ENCODE measurements around the gene PEAK1.

DNA sequence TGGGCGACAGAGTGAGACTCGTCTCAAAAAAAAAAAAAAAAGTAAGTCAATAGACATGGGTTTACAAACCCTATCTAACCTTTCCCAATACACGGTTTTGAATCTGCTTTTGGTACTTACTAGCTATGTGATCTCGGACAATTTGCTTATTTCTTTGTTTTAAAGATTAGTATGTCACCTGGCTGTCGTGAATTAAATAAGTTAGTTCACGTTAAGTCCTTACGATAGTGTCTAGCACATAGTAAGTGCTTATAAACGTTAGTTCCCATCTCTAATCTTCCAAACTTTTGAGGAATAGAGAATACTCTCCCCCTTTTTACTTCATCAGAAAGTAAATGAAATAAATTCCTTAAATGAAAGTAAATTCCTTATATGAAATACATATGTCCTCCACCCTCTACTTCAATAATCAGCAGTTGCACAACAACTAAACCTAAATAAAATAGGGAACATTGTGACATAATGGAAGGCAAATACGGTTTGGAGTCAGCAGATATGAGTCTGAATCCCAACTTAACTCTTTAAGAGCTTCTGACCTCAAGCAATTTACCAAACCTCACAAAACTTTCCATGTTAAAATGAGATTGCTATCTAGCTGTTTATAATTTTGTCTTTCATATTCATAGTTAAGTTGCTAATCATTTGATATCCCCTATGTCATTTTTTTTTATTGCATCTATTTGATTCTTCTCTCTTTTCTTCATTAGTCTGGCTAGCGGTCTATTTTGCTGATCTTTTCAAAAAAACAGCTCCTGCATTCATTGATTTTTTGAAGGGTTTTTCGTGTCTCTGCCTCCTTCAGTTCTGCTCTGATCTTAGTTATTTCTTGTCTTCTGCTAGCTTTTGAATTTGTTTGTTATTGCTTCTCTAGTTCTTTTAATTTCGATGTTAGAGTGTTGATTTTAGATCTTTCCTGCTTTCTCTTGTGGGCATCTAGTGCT, 134.6 kb downstream of the PEAK1 start:
- TF ChIP-seq, protein P1, sequence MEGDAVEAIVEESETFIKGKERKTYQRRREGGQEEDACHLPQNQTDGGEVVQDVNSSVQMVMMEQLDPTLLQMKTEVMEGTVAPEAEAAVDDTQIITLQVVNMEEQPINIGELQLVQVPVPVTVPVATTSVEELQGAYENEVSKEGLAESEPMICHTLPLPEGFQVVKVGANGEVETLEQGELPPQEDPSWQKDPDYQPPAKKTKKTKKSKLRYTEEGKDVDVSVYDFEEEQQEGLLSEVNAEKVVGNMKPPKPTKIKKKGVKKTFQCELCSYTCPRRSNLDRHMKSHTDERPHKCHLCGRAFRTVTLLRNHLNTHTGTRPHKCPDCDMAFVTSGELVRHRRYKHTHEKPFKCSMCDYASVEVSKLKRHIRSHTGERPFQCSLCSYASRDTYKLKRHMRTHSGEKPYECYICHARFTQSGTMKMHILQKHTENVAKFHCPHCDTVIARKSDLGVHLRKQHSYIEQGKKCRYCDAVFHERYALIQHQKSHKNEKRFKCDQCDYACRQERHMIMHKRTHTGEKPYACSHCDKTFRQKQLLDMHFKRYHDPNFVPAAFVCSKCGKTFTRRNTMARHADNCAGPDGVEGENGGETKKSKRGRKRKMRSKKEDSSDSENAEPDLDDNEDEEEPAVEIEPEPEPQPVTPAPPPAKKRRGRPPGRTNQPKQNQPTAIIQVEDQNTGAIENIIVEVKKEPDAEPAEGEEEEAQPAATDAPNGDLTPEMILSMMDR (conservative IDR thresholded peaks at IDR 0.05; ENCODE audit: low read depth in 2 of 2): no peak
- TF ChIP-seq CREB1 (CRISPR knock-in tag; IDR thresholded peaks at IDR 0.05; ENCODE audit: low read depth): no peak
- TF ChIP-seq EZH2 (IDR thresholded peaks at IDR 0.05; ENCODE audit: low read depth, unreplicated experiment): no peak
- TF ChIP-seq, protein P2, sequence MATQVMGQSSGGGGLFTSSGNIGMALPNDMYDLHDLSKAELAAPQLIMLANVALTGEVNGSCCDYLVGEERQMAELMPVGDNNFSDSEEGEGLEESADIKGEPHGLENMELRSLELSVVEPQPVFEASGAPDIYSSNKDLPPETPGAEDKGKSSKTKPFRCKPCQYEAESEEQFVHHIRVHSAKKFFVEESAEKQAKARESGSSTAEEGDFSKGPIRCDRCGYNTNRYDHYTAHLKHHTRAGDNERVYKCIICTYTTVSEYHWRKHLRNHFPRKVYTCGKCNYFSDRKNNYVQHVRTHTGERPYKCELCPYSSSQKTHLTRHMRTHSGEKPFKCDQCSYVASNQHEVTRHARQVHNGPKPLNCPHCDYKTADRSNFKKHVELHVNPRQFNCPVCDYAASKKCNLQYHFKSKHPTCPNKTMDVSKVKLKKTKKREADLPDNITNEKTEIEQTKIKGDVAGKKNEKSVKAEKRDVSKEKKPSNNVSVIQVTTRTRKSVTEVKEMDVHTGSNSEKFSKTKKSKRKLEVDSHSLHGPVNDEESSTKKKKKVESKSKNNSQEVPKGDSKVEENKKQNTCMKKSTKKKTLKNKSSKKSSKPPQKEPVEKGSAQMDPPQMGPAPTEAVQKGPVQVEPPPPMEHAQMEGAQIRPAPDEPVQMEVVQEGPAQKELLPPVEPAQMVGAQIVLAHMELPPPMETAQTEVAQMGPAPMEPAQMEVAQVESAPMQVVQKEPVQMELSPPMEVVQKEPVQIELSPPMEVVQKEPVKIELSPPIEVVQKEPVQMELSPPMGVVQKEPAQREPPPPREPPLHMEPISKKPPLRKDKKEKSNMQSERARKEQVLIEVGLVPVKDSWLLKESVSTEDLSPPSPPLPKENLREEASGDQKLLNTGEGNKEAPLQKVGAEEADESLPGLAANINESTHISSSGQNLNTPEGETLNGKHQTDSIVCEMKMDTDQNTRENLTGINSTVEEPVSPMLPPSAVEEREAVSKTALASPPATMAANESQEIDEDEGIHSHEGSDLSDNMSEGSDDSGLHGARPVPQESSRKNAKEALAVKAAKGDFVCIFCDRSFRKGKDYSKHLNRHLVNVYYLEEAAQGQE (IDR thresholded peaks at IDR 0.05; ENCODE audit: unreplicated experiment): no peak
- TF ChIP-seq ZNF331 (CRISPR knock-in tag; IDR thresholded peaks at IDR 0.05; ENCODE audit: low read depth): no peak
- no peak for TF ChIP-seq EZH2phosphoT487 (IDR thresholded peaks at IDR 0.05; ENCODE audit: unreplicated experiment)
- TF ChIP-seq POLR2AphosphoS5 (IDR thresholded peaks at IDR 0.05; ENCODE audit: low read depth): no peak
- TF ChIP-seq ZNF114 (CRISPR knock-in tag; IDR thresholded peaks at IDR 0.05): no peak
- no peak for TF ChIP-seq JUNB (IDR thresholded peaks at IDR 0.05; ENCODE audit: unreplicated experiment)
- no peak for TF ChIP-seq NANOG (IDR thresholded peaks at IDR 0.05; ENCODE audit: borderline replicate concordance)
- TF ChIP-seq, protein P3, sequence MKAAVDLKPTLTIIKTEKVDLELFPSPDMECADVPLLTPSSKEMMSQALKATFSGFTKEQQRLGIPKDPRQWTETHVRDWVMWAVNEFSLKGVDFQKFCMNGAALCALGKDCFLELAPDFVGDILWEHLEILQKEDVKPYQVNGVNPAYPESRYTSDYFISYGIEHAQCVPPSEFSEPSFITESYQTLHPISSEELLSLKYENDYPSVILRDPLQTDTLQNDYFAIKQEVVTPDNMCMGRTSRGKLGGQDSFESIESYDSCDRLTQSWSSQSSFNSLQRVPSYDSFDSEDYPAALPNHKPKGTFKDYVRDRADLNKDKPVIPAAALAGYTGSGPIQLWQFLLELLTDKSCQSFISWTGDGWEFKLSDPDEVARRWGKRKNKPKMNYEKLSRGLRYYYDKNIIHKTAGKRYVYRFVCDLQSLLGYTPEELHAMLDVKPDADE (IDR thresholded peaks at IDR 0.05): no peak
- TF ChIP-seq, protein P4, sequence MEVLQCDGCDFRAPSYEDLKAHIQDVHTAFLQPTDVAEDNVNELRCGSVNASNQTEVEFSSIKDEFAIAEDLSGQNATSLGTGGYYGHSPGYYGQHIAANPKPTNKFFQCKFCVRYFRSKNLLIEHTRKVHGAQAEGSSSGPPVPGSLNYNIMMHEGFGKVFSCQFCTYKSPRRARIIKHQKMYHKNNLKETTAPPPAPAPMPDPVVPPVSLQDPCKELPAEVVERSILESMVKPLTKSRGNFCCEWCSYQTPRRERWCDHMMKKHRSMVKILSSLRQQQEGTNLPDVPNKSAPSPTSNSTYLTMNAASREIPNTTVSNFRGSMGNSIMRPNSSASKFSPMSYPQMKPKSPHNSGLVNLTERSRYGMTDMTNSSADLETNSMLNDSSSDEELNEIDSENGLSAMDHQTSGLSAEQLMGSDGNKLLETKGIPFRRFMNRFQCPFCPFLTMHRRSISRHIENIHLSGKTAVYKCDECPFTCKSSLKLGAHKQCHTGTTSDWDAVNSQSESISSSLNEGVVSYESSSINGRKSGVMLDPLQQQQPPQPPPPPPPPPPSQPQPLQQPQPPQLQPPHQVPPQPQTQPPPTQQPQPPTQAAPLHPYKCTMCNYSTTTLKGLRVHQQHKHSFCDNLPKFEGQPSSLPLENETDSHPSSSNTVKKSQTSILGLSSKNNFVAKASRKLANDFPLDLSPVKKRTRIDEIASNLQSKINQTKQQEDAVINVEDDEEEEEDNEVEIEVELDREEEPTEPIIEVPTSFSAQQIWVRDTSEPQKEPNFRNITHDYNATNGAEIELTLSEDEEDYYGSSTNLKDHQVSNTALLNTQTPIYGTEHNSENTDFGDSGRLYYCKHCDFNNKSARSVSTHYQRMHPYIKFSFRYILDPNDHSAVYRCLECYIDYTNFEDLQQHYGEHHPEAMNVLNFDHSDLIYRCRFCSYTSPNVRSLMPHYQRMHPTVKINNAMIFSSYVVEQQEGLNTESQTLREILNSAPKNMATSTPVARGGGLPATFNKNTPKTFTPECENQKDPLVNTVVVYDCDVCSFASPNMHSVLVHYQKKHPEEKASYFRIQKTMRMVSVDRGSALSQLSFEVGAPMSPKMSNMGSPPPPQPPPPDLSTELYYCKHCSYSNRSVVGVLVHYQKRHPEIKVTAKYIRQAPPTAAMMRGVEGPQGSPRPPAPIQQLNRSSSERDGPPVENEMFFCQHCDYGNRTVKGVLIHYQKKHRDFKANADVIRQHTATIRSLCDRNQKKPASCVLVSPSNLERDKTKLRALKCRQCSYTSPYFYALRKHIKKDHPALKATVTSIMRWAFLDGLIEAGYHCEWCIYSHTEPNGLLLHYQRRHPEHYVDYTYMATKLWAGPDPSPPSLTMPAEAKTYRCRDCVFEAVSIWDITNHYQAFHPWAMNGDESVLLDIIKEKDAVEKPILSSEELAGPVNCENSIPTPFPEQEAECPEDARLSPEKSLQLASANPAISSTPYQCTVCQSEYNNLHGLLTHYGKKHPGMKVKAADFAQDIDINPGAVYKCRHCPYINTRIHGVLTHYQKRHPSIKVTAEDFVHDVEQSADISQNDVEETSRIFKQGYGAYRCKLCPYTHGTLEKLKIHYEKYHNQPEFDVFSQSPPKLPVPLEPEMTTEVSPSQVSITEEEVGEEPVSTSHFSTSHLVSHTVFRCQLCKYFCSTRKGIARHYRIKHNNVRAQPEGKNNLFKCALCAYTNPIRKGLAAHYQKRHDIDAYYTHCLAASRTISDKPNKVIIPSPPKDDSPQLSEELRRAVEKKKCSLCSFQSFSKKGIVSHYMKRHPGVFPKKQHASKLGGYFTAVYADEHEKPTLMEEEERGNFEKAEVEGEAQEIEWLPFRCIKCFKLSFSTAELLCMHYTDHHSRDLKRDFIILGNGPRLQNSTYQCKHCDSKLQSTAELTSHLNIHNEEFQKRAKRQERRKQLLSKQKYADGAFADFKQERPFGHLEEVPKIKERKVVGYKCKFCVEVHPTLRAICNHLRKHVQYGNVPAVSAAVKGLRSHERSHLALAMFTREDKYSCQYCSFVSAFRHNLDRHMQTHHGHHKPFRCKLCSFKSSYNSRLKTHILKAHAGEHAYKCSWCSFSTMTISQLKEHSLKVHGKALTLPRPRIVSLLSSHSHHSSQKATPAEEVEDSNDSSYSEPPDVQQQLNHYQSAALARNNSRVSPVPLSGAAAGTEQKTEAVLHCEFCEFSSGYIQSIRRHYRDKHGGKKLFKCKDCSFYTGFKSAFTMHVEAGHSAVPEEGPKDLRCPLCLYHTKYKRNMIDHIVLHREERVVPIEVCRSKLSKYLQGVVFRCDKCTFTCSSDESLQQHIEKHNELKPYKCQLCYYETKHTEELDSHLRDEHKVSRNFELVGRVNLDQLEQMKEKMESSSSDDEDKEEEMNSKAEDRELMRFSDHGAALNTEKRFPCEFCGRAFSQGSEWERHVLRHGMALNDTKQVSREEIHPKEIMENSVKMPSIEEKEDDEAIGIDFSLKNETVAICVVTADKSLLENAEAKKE (CRISPR knock-in tag; IDR thresholded peaks at IDR 0.05): no peak
